ENCODE measurements around the gene PTTG1IP.

GRCh38 chr21:44881198-44881872, 7.8 kb upstream of the PTTG1IP start:
- no peak for TF ChIP-seq POLR2A (IDR thresholded peaks at IDR 0.05; ENCODE audit: extremely low read depth, insufficient read length)
- TF ChIP-seq, protein P1, sequence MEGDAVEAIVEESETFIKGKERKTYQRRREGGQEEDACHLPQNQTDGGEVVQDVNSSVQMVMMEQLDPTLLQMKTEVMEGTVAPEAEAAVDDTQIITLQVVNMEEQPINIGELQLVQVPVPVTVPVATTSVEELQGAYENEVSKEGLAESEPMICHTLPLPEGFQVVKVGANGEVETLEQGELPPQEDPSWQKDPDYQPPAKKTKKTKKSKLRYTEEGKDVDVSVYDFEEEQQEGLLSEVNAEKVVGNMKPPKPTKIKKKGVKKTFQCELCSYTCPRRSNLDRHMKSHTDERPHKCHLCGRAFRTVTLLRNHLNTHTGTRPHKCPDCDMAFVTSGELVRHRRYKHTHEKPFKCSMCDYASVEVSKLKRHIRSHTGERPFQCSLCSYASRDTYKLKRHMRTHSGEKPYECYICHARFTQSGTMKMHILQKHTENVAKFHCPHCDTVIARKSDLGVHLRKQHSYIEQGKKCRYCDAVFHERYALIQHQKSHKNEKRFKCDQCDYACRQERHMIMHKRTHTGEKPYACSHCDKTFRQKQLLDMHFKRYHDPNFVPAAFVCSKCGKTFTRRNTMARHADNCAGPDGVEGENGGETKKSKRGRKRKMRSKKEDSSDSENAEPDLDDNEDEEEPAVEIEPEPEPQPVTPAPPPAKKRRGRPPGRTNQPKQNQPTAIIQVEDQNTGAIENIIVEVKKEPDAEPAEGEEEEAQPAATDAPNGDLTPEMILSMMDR (IDR thresholded peaks at IDR 0.05; ENCODE audit: low read depth, low read length), result no peak
- TF ChIP-seq MYC (IDR thresholded peaks at IDR 0.05; ENCODE audit: low read depth, low read length), result no peak
- no peak for TF ChIP-seq MAX (IDR thresholded peaks at IDR 0.05; ENCODE audit: low read depth, low read length)
